Rectal smooth muscle tissue (tissue), 1 donor: ENCODE data around the gene C16orf90.

ENCODE experiments used
- H3K27ac ChIP-seq: one replicate; pipeline ENCODE4 v1.7.0; 2013; ENCODE audit warnings: low read depth, low read length, inconsistent platforms
- H3K27me3 ChIP-seq: one replicate; pipeline ENCODE4 v1.7.0; 2013; ENCODE audit warnings: low read length; ENCODE audit not compliant: control insufficient read depth, insufficient read depth
- H3K36me3 ChIP-seq: one replicate; pipeline ENCODE4 v1.7.0; 2013; ENCODE audit warnings: low read length; ENCODE audit not compliant: control insufficient read depth, insufficient read depth
- H3K4me1 ChIP-seq: one replicate; pipeline ENCODE4 v1.7.0; 2013; ENCODE audit warnings: low read length; ENCODE audit not compliant: control insufficient read depth, insufficient read depth
- H3K4me3 ChIP-seq: one replicate; pipeline ENCODE4 v1.7.0; 2013; ENCODE audit warnings: low read length
- H3K9ac ChIP-seq: one replicate; pipeline ENCODE4 v1.7.0; 2013; ENCODE audit warnings: low read length

C16orf90 gene

DNA sequence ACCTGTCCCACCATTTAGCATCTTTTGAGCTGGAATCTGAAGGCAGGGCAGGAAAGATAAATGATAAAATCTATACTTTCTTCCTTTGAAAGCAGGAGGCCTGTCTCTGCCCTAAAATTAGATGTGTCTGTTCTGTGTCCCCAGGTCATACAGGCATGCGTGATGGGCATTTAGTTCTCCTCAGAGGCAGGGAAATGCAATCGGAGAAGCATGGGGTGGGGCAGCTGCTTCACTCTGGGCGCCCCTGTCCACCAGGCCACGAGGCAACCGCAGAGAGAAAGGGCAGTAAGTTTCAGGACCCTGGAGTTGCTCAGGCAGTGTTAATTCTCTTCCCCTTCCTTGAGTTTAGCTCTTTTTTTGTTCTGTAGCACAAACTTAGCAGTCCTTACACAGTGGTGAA, 30.7 kb upstream of the C16orf90 start:
- H3K9ac ChIP-seq: no peak overlapping the region
- H3K36me3 ChIP-seq: peaks cover 12% of the 10 kb centered on the region
- H3K27ac ChIP-seq: no peak overlapping the region
- H3K27me3 ChIP-seq: no peaks in the 10 kb centered on the region
- H3K4me3 ChIP-seq: no peak overlapping the region
- H3K4me1 ChIP-seq: no peaks in the 10 kb centered on the region

DNA sequence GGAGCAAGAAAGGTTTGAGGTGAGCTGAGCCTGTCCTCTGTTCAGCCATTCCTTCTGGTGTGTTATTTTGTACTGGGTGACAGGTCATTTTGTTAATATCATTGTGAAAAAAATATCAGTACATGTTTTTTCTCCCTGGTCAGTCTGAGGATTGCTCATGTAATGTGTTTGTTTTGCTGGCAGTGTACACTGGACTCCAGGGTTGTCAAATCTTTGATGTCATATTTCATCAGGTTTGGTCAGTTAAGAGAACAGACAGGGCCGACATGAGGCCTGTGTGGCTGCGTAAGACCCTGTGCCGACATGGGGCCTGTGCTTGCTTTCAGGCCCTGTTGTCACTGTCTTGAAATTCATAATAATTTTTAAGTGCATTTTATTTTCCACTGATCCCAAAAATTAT, 28.0 kb upstream of the C16orf90 start:
- Histone ChIP-seq H3K4me1 (peaks cover 6% of the 10 kb centered on the region), H3K27ac (no peak overlapping the region), H3K36me3 (peaks cover 10% of the 10 kb centered on the region), H3K27me3 (no peaks in the 10 kb centered on the region), H3K4me3 (no peak overlapping the region), H3K9ac (no peak overlapping the region)

DNA sequence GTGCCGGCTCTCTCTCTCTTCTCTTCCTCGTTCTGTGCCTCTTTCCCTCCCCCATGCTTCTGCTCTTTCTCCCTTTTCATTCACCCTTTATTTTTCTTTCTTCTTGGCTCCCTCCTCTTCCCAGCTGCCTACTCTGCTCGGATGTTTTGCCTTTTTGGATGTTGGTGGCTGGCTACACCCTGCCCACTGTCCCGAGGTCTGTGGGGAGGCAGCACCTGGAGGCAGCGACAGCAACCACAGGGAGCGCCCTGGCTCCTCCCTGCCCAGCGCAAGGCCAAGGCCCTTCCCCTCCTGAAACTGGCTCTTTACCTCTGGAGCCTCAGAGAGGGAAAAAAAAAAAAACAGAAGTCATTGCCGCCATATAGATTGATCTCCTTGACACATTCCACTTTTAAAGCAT, 25.6 kb upstream of the C16orf90 start:
- peak overlapping the region; percentile 86 for H3K27ac ChIP-seq
- no peak overlapping the region for H3K4me3 ChIP-seq
- no peak overlapping the region for H3K9ac ChIP-seq
- H3K36me3 ChIP-seq: peaks cover 12% of the 10 kb centered on the region
- no peaks in the 10 kb centered on the region for H3K27me3 ChIP-seq
- H3K4me1 ChIP-seq: peaks cover 6% of the 10 kb centered on the region

DNA sequence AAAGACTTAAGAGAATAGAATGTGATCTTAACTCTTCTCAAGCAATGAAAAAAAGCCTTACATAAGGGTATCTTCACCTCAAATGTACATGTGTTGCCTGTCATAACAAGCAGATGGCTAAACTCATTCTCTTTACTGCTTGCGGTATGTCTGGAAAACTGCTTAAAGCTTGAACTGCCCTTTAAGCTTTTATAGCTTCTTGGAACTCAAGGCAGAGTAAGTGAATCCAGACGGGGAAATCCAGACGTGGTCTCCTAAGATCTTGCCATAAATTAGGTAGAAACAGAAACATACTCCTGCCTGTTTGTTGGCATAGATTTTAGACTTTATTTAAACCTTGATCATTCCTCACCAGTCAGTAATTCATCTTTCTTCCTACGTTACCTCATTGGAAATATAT, 25.1 kb upstream of the C16orf90 start:
- H3K36me3 ChIP-seq: peaks cover 13% of the 10 kb centered on the region
- no peak overlapping the region for H3K9ac ChIP-seq
- peak overlapping the region; percentile 86 for H3K27ac ChIP-seq

DNA sequence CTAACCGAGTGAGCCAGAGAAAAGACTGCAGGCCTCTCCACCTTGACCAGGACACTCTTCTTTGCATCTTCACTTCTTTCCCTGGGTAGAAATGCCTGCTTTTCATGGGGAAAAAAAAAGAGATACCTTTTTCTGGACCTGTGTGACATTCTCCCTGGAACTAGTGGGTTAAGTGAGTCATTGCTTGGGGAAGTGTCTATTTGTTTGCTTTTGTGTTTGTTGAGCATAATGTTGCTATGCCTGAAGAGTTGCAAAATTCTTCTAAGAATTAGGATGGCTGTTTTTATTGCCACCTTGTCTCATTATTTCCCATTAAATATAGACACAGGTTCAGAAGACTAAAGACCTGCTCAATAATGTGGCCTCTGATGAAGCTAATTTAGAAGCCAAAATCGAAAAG, 24.3 kb upstream of the C16orf90 start:
- Histone ChIP-seq H3K4me3 (no peak overlapping the region), H3K27ac (peak overlapping the region; percentile 86), H3K36me3 (peaks cover 13% of the 10 kb centered on the region), H3K9ac (no peak overlapping the region), H3K27me3 (no peaks in the 10 kb centered on the region), H3K4me1 (peaks cover 6% of the 10 kb centered on the region)

More for the DNA sequence above, 25.1 kb upstream of the C16orf90 start:
- H3K27me3 ChIP-seq: no peaks in the 10 kb centered on the region
- H3K4me1 ChIP-seq: peaks cover 6% of the 10 kb centered on the region
- H3K4me3 ChIP-seq: no peak overlapping the region

DNA sequence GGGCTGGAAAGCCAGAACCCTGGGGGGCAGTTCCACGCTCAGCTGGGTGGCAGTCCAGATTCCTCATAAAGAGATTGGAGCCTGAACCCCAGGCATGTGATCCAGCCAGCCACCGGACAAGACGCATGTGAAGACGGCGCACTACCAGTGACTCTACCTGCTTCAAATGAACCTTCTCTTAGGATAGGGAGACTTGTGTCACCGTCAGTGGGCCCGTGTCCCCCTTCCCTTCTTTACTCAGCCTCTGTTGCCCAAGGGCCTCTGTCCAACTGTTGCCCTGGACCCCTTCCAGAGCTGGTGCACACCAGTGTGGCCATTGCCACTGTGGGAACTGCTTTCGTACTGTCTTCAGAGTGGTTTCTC, 23.7 kb upstream of the C16orf90 start:
- peak overlapping the region; percentile 86 for H3K27ac ChIP-seq
- H3K4me1 ChIP-seq: peaks cover 6% of the 10 kb centered on the region
- peaks cover 11% of the 10 kb centered on the region for H3K36me3 ChIP-seq

DNA sequence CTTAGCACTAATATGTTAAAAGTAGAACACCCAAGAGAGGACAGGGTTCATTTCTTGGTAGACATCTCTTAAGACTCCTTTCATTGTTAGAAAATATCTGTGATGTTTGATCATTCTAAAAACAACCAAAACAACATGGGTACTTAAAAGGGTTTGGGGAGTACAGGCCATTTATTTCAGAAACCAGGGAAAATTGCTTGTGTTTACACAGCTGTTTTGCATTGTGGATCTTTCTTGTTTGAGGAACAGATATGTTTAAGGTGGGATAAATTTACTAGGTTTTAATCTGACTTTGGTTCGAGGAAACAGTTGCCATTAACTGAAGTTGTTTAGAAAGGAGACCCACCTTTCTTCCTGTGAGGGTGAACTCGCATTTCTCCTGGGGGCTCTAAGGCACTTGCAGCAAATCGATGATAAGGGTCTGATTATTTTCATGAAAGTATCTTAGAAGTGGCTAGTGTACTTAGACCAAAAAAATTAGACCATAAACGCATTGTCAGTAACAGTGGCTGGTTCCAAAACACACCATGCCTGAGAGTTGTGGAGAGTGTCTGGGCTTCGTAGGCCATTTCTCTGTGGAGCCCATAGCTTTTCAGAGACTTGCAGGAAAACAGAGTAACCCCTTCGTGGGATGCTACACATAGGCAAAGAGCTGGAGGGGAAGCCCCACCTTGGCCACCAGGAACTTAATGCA, 23.1 kb upstream of the C16orf90 start:
- Histone ChIP-seq H3K36me3 (peaks cover 6% of the 10 kb centered on the region), H3K4me3 (no peak overlapping the region), H3K4me1 (peaks cover 6% of the 10 kb centered on the region), H3K27ac (no peak overlapping the region), H3K9ac (no peak overlapping the region), H3K27me3 (no peaks in the 10 kb centered on the region)

More for the DNA sequence above, 23.7 kb upstream of the C16orf90 start:
- H3K27me3 ChIP-seq: no peaks in the 10 kb centered on the region
- H3K9ac ChIP-seq: no peak overlapping the region
- H3K4me3 ChIP-seq: no peak overlapping the region

DNA sequence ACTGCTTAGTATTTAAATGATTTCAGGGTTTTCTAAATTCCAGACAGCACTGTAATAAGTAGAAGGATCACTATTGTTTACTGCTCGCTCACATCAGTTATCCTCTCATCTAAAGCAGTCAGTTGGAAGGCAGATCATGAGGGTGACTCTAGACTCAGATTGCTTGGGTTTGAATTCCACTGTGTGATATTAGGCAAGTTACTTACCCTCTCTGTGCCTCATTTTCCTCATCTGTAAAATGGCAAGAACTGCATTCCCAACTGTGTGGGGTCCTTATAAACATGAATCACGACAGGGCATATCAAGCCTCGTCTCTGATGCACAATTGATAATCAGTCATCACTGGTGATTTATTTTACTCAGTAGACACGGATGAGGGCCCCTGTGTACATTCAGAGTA, 20.6 kb upstream of the C16orf90 start:
- Histone ChIP-seq H3K36me3 (peaks cover 8% of the 10 kb centered on the region), H3K9ac (no peak overlapping the region), H3K27me3 (no peaks in the 10 kb centered on the region)

DNA sequence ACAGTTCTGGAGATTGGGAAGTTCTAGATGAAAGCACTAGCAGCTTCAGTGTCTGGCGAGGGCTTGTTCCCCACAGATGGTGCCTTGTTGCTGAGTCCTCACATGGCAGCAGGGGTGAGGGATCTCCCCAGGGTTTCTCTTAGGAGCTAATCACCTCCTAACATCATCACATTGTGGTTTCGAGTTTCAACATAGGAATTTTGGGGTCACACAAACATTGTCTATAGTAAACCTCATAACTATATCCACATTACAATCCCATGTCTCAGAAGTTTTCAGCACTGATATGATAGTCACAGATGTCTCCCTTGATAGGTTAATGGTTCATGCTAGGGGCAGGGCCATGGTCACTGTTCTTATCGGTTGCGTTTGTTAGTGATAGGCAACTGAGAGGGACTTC, 19.3 kb upstream of the C16orf90 start:
- H3K27me3 ChIP-seq: no peaks in the 10 kb centered on the region
- no peak overlapping the region for H3K27ac ChIP-seq
- peaks cover 2% of the 10 kb centered on the region for H3K4me1 ChIP-seq
- peaks cover 9% of the 10 kb centered on the region for H3K36me3 ChIP-seq
- no peak overlapping the region for H3K4me3 ChIP-seq
- no peak overlapping the region for H3K9ac ChIP-seq

More for the DNA sequence above, 20.6 kb upstream of the C16orf90 start:
- Histone ChIP-seq H3K4me1 (peaks cover 6% of the 10 kb centered on the region), H3K4me3 (no peak overlapping the region), H3K27ac (no peak overlapping the region)

DNA sequence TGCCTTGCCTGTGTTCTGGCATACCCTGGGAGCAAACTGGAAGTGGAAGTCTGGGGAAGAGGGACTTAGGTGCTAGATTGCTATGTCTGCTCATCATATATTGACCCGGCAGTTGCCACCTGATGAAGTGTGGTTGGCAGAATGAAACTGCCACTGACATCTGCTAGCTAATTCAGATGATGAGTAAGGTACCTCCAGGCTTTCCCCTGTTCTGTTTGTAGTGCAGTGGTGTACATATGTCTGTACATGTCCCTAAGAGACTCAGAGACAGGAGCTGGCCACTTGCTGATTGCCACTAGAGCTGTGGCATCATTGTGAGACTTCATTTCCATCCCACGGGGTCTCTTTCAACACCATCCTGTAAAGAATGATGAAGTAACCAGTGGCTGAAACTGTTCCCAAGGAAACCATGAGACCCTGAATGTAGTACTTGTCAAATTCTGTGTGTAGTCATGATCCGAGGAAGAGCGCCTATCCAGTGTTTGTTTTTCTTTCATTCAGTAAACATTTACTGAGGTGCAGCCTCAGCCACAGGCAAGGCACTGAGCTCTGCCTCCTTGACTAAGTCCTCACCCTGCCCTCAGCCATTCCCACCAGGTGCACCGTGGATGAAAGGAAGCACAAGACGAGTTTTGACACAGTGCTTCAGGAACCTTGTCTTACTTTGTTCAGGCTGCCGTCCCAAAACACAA, 18.7 kb upstream of the C16orf90 start:
- H3K9ac ChIP-seq: no peak overlapping the region
- peaks cover 12% of the 10 kb centered on the region for H3K36me3 ChIP-seq
- no peaks in the 10 kb centered on the region for H3K4me1 ChIP-seq
- no peaks in the 10 kb centered on the region for H3K27me3 ChIP-seq
- H3K4me3 ChIP-seq: no peak overlapping the region
- no peak overlapping the region for H3K27ac ChIP-seq

DNA sequence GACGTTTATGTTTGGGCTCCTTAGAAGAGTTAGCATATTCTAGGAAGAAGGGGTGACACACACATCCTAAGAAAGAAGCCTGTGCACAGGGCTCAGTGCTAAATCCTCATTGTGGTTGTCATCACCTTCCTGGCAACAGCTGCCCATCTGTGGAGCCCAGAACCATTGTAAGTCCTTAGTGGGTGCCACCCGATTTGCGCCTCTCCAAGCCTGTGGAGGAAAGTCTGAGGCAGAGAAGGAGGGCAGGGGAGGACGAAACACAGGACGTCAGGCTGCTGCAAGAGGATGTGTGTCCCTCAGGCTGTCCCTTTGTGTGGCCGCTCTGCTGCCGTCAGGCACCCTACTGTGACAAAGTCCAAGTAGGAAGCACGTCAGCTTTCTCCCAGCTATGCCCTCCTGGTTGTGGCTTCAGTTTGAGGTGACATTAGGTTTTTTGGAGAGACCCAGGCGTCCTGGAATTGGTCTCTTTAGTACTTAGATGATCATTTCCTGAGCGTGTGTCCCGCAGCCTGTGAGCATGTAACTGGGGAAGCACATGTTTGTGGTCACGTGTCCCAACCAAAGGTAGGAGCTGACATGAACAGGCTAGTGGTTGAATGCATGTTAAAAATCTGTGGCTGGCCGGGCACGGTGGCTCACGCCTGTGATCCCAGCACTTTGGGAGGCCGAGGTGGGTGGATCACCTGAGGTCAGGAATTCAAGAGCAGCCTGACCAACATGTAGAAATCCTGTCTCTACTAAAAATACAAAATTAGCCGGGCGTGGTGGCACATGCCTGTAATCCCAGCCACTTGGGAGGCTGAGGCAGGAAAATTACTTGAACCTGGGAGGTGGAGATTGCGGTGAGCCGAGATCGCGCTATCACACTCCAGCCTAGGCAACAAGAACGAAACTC, 16.2 kb upstream of the C16orf90 start:
- Histone ChIP-seq H3K27ac (no peak overlapping the region), H3K4me3 (no peak overlapping the region), H3K4me1 (no peaks in the 10 kb centered on the region), H3K36me3 (peaks cover 19% of the 10 kb centered on the region), H3K9ac (no peak overlapping the region), H3K27me3 (no peaks in the 10 kb centered on the region)

DNA sequence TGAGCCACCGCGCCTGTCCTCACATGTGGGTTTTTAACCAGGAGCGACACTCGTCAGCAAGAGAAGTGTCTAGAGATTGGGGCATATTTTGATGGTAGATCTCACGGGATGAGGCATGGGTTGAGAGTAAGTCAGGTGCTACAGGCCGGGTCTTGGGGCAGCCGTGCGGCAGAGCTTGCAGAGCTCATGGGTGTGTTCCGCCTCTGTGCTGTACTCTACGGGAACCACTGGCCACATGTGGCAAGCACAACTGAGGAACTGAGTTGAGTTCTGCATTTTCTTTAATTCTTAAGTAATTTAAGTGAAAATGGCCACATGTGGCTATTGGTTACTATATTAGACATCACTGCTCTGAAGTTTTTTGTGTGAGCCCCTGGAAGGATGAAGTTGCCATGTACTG, 15.1 kb upstream of the C16orf90 start:
- Histone ChIP-seq H3K36me3 (peaks cover 16% of the 10 kb centered on the region), H3K27me3 (no peaks in the 10 kb centered on the region), H3K9ac (no peak overlapping the region), H3K4me3 (no peak overlapping the region), H3K27ac (no peak overlapping the region), H3K4me1 (no peaks in the 10 kb centered on the region)
